Measurements from ENCODE around the gene SLC16A12.
A peak's percentile ranks its signal among the peaks of the same experiment; 100 is the strongest.

Gene SLC16A12

DNA sequence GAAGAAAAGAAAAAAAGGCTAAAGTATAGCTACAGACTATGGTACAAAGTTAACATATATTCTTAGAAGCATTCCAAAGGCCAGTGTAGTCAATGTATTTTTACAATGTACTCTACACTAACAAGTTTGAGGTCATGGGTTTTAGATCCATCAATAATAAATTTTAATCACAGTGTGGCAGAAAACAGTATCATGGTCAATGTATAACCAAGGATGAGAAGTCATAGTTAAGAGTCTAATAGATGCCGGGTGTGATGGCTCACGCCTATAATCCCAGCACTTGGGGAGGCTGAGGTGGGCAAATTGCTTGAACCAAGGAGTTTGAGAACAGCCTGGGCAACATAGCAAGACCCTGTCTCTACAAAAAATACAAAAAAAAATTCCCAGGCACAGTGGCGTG lies 53.1 kb downstream of the SLC16A12 start:
- no peak for DNase-seq (ENCODE audit: low read depth, low spot score)
- no peak overlapping the region for H3K4me3 ChIP-seq (ENCODE audit: low read depth, low read length)
- TF ChIP-seq CTCF (IDR thresholded peaks at IDR 0.05; ENCODE audit: insufficient read depth, low read length, missing control alignments): no peak
- CTCF ChIA-PET: interaction anchor here (0.8 to 0.9 kb wide), 2 partner anchors 15 to 451 kb away, joined by 3 read pairs; no protein-coding TSS in a partner anchor
- POLR2A ChIA-PET: no interaction called here

DNA sequence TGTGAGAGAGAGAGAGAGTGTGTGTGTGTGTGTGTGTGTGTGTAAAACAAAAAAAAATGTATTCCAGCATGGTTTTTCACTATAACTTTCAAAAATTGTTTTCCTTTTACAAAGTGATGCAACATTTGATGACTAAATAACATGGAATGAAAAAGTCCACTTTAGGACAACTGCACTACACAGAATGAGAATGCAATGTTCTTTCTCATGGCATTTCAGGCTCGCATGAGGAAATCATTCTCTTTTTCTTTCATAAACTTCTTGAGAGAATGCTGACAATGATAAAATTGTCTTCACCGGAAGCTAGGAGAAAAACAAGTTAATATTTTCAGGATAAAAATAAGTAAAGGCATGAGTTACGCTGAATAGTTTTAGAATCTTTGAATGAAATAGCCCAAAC lies 53.7 kb downstream of the SLC16A12 start:
- POLR2A ChIA-PET: no interaction called here
- DNase-seq (ENCODE audit: low read depth, low spot score): peak; percentile 84
- no peak overlapping the region for H3K4me3 ChIP-seq (ENCODE audit: low read depth, low read length)
- TF ChIP-seq CTCF (IDR thresholded peaks at IDR 0.05; ENCODE audit: insufficient read depth, low read length, missing control alignments): no peak
- CTCF ChIA-PET: interaction anchor here (0.8 to 2.1 kb wide), 3 partner anchors 9 to 451 kb away, joined by 3 to 6 read pairs (median 3); no protein-coding TSS in a partner anchor

DNA sequence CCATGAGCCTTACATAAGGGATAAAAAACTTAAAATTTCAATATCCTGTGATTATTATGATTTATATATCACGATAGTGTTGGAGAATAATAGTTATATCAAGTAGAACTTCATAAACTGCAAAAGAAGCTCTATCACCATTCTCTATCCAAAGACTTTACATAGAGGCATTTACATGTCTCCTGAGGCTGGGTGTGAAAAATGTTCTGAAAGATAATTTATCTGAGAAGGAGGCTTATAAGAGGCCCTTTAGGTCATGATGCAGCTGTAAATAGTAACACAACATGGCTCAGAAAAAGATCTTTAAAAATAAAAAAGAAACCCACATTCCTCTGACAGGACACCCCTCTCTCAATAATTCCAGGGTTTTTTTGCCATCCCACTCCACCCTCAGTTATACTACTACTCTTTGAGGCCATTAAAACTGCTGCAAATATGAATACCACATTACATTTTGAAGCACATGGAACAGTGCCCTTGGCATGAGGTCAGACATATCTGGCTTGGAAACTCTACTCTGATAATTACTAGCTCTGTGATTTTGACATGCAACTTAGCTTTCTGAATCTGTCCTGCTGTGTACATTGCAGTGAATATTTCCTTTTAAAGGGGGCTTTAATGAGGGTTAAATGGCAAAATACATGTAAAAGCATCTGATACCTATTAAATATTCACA lies 55.5 kb downstream of the SLC16A12 start:
- DNase-seq (ENCODE audit: low read depth, low spot score): no peak
- TF ChIP-seq CTCF (IDR thresholded peaks at IDR 0.05; ENCODE audit: insufficient read depth, low read length, missing control alignments): no peak
- POLR2A ChIA-PET: interaction anchor here (0.6 kb wide), 1 partner anchor 36 kb away, joined by 3 read pairs; no protein-coding TSS in a partner anchor
- H3K4me3 ChIP-seq (ENCODE audit: low read depth, low read length): no peak overlapping the region
- CTCF ChIA-PET: interaction anchor here (0.9 to 2.8 kb wide), 3 partner anchors 11 to 19 kb away, joined by 3 to 16 read pairs (median 6); no protein-coding TSS in a partner anchor

DNA sequence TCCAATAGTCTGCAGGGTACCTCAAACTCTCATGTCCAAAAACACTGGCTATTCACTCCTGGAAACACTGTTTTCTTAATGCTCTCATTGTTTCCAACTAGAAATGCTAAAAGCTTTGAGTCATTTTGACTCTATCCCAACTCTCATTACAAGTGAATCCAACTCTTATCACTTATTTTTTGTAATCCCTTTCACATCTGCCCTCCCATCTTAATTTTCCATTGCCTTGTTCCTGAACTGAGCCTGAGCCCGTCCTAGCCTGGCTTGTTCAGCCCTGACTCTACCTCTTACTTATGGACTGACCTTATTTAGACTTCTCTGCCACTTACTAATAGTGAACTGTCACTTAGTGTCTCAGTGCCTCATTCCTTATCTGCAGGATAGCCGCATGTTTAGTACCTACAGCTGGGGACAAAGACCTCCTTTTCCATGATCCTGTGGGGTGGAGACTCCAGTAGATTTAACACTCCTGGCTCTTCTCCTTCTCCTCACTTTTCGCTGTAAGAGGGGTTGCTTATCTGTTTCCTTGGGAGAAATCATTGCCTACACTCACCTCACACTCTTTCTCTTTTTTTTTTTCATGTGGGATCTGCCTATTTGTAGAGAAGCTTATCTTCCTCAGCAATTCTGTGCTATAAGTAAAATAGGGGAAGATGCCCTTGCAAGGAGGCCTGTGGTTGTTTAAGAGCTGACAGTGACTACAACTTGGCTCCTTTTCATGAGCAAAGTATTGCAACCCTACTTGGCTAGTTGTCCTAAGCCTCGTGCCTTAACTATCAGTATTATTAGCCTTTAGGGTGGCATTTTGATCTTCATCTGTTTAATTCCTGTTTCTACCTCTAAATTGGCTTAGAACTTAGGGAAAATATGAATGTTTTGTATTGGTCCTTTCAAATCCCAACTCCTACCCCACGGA lies 56.4 kb downstream of the SLC16A12 start:
- ChIA-PET POLR2A (no interaction called here), CTCF (interaction anchor here (2.8 kb wide), 1 partner anchor 12 kb away, joined by 16 read pairs; no protein-coding TSS in a partner anchor)
- TF ChIP-seq CTCF (IDR thresholded peaks at IDR 0.05; ENCODE audit: insufficient read depth, low read length, missing control alignments): no peak
- H3K4me3 ChIP-seq (ENCODE audit: low read depth, low read length): no peak overlapping the region
- no peak for DNase-seq (ENCODE audit: low read depth, low spot score)

- TF ChIP-seq CTCF (IDR thresholded peaks at IDR 0.05; ENCODE audit: insufficient read depth, low read length, missing control alignments): no peak
- CTCF ChIA-PET: interaction anchor here (2.8 kb wide), 1 partner anchor 11 kb away, joined by 16 read pairs; no protein-coding TSS in a partner anchor
- POLR2A ChIA-PET: no interaction called here
Measured at GRCh38 chr10:89478085-89478738, 57.2 kb downstream of the SLC16A12 start.

More at GRCh38 chr10:89478085-89478738, 57.2 kb downstream of the SLC16A12 start:
- no peak for DNase-seq (ENCODE audit: low read depth, low spot score)
- no peak overlapping the region for H3K4me3 ChIP-seq (ENCODE audit: low read depth, low read length)
